Measurements from ENCODE around the gene MTMR12.

MTMR12 gene

GRCh38 chr5:32193591-32193990 is 119.1 kb downstream of the MTMR12 start:
- no peak for TF ChIP-seq CTCF (conservative IDR thresholded peaks at IDR 0.05; ENCODE audit: low read length)
- H3K4me3 ChIP-seq (ENCODE audit: low read length) = no peak overlapping the region
- peak; percentile 67 for DNase-seq (ENCODE audit: low read depth)

GRCh38 chr5:32190095-32190494 is 122.6 kb downstream of the MTMR12 start:
- TF ChIP-seq CTCF (conservative IDR thresholded peaks at IDR 0.05; ENCODE audit: low read length) = no peak
- H3K4me3 ChIP-seq (ENCODE audit: low read length) = peak overlapping the region; percentile 42
- peak; percentile 98 for DNase-seq (ENCODE audit: low read depth)

GRCh38 chr5:32187675-32188074 is 125.1 kb downstream of the MTMR12 start:
- no peak for TF ChIP-seq CTCF (conservative IDR thresholded peaks at IDR 0.05; ENCODE audit: low read length)
- H3K4me3 ChIP-seq (ENCODE audit: low read length) = no peak overlapping the region
- DNase-seq (ENCODE audit: low read depth) = no peak

- DNase-seq (ENCODE audit: low read depth) = no peak
- TF ChIP-seq CTCF (conservative IDR thresholded peaks at IDR 0.05; ENCODE audit: low read length) = no peak
- H3K4me3 ChIP-seq (ENCODE audit: low read length) = no peak overlapping the region
Measured at GRCh38 chr5:32182463-32183063, 130.2 kb downstream of the MTMR12 start.

Measured in AG10803 (cell line).